K562 (cell line): ENCODE data around the gene ARMC9. TPM values are rescaled to one million over a fixed set of nuclear protein-coding genes. Genes with fewer than 3 reads are reported as not detected.
A peak's percentile ranks its signal among the peaks of the same experiment; 100 is the strongest.

ENCODE experiments used
- BACH1 ChIP-seq: fragments of 200-800 bp; sonication (Bioruptor generic); IDR thresholded peaks from 2 replicates; pipeline ENCODE4 v1.6.1; 2016; ENCODE audit warnings: missing genetic modification characterization, missing compliant biosample characterization
- CSDE1 ChIP-seq, 2 experiments: fragments of 450-650 bp; IDR thresholded peaks; 2 replicates each; pipeline ENCODE4 v1.6.1; 2016; ENCODE audit warnings: mild to moderate bottlenecking in 1 of 2
- HINFP ChIP-seq: fragments of 450-650 bp; conservative IDR thresholded peaks from 2 replicates; pipeline ENCODE4 v1.6.1; 2016; ENCODE audit warnings: missing genetic modification characterization, low read depth, mild to moderate bottlenecking, control low read depth, missing compliant biosample characterization
- MITF ChIP-seq: IDR thresholded peaks from 2 replicates; pipeline ENCODE4 v1.6.1; 2014; ENCODE audit warnings: antibody characterized with exemption
- NELFE ChIP-seq: IDR thresholded peaks from 2 replicates; pipeline ENCODE4 v1.6.1; 2011; ENCODE audit warnings: mild to moderate bottlenecking; ENCODE audit not compliant: insufficient read depth, insufficient read length
- NR3C1 ChIP-seq: sonication (generic); formaldehyde crosslinking; IDR thresholded peaks from 2 replicates; pipeline ENCODE4 v1.8.1; 2022; ENCODE audit warnings: missing genetic modification reagents
- PRDM10 ChIP-seq: fragments of 450-650 bp; IDR thresholded peaks from 2 replicates; pipeline ENCODE4 v1.6.1; 2018; ENCODE audit not compliant: partially characterized antibody
- RFX7 ChIP-seq: fragments of 250-450 bp; sonication (Bioruptor Pico); IDR thresholded peaks from 2 replicates; pipeline ENCODE4 v1.5.1; 2021; ENCODE audit warnings: mild to moderate bottlenecking
- SMC3 ChIP-seq: conservative IDR thresholded peaks from 2 replicates; pipeline ENCODE4 v1.6.1; 2011; ENCODE audit warnings: low read depth, low read length, improper control_type of control experiment; ENCODE audit not compliant: insufficient read depth
- TRIM25 ChIP-seq: fragments of 450-650 bp; IDR thresholded peaks from 2 replicates; pipeline ENCODE4 v1.7.0; 2016; ENCODE audit warnings: borderline replicate concordance
- ZNF316 ChIP-seq: fragments of 450-650 bp; IDR thresholded peaks from 2 replicates; pipeline ENCODE4 v1.6.1; 2016
- ZNF324 ChIP-seq: fragments of 250-450 bp; sonication (Bioruptor Pico); IDR thresholded peaks from 2 replicates; pipeline ENCODE4 v1.4.0; 2020; ENCODE audit warnings: mild to moderate bottlenecking
- ZNF589 ChIP-seq: fragments of 200-800 bp; sonication (Bioruptor generic); IDR thresholded peaks from 2 replicates; pipeline ENCODE4 v1.6.1; 2016; ENCODE audit warnings: low read depth, missing genetic modification characterization, missing compliant biosample characterization
- ZNF592 ChIP-seq: fragments of 450-650 bp; IDR thresholded peaks from 2 replicates; pipeline ENCODE4 v1.6.1; 2017; ENCODE audit warnings: antibody characterized with exemption, mild to moderate bottlenecking
- polyA plus RNA-seq, 8 experiments: library from polyadenylated mRNA; depleted of rRNA in 4 of 8; stranded (reverse) in 5 of 8; unstranded in 3 of 8; fragments of >200 nt; fragmentation: Nextera tagmentation in 2 of 8; fragmentation: Illumina TruSeq in 1 of 8; extraction: Ambion mirVana in 2 of 8; extraction: Trizol in 1 of 8; gene quantifications; 2 replicates each; pipeline versions ENCODE4 v1.2.1 to v1.2.3, GENCODE V29; 2011 to 2014; ENCODE audit warnings: inconsistent platforms in 1 of 8, missing spikeins in 1 of 8
- total RNA-seq, 7 experiments: library from RNA; depleted of rRNA in 6 of 7; stranded (reverse); fragments of >200 nt in 6 of 7; fragmentation: Illumina TruSeq in 2 of 7; extraction: Trizol in 2 of 7; gene quantifications; 2 replicates each; pipeline versions ENCODE4 v1.2.1 to v1.2.3, GENCODE V29; 2011 to 2021; ENCODE audit warnings: low replicate concordance in 1 of 7

ARMC9 gene
- total and polyA plus RNA-seq, 9 of the 15 experiments (the other 6 are each of a cell fraction or from before 2014, with no cell fraction given) = 0.36 to 2.3 (median 1.1) TPM

- TF ChIP-seq PRDM10 (no peak), BACH1 (tag) (peak; percentile 37; the same call in 1 of the 2 replicates), ZNF324 (CRISPR knock-in tag) (no peak), HINFP (no peak), SMC3 (no peak), NR3C1 (CRISPR knock-in tag) (no peak), RFX7 (CRISPR knock-in tag) (no peak), MITF (no peak), ZNF592 (peak; percentile 52; the same call in 1 of the 2 replicates), ZNF316 (peak; percentile 72), CSDE1 (IDR thresholded peaks at IDR 0.05) (no peak), ZNF589 (CRISPR knock-in tag) (0 out of 2 replicates have a peak, but pooled peaks have one; percentile 31), TRIM25 (no peak), NELFE (no peak)
Measured at GRCh38 chr2:231364961-231365810, 166.8 kb downstream of the ARMC9 start (continued).
